Left cardiac atrium (tissue), 4 donors: ENCODE measurements around the gene SELENOI. TPM values are rescaled to one million over a fixed set of nuclear protein-coding genes. Genes with fewer than 3 reads are reported as not detected.

Experiments
- ATAC-seq, 2 donors: fragments of 200-7000 bp; cut with Tn5 transposase; one replicate each; pipeline ENCODE4 v1.9.1; 2020; ENCODE audit warnings: mild to moderate bottlenecking in 2 of 2, moderate library complexity in 2 of 2
- DNase-seq: peaks from one replicate; pipeline ENCODE4 v3.0.0-alpha.2; 2020
- intact Hi-C, 2 donors: fragments of 100-400 bp; cut with DNase I; formaldehyde crosslinking; loops; one replicate each; pipeline versions ENCODE4 v1.14.1 to v1.15.1; 2022 to 2023
- total RNA-seq, 2 donors: library from RNA; stranded (reverse); fragmentation: NEBNext Ultra II Directional; extraction: Animal tissue kit (Norgen Biotek cat#: 25700); gene quantifications; one replicate each; pipeline ENCODE4 v1.2.1, GENCODE V29; 2021
- donor health status: DM: no; HTN: yes; CAD: no.
- donor health status: DM: no; HTN: yes; CAD: no; lungs with severe emphysema.
- donor health status: DM: yes; HTN: yes; CAD: no.
- donor health status: Dilated cardiomyopathy.

SELENOI gene
- total RNA-seq, 2 donors from 2014 or later = 13.5 to 20.4 TPM

DNA sequence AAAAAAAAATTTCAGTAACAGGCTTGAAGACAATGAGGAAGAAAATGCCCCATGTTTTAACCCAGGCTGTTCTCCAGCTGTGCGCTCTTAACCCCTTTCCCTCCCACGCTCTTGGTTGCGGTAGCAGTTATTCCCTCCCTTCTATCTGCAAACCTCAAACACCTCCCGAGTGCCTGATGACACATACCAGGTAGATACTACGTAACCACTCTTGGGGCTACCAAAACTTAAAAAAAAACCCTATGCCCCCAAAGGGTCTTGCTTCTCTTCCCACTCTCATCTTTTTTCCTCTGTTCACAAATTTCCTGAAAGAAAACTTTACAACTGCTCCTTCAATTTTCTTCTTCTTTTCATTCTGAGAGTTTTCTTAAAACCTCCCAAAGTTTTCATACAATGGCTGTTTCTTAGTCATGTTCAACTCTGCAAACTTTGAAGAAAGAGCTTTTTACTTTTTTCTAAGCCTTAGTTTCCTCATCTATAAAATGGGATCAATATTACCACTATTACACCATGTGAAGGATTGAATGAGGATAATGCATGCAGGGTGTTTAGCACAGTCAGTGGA is 50.9 kb downstream of the SELENOI start:
- no peak for DNase-seq
- intact Hi-C loops = no loop called here

DNA sequence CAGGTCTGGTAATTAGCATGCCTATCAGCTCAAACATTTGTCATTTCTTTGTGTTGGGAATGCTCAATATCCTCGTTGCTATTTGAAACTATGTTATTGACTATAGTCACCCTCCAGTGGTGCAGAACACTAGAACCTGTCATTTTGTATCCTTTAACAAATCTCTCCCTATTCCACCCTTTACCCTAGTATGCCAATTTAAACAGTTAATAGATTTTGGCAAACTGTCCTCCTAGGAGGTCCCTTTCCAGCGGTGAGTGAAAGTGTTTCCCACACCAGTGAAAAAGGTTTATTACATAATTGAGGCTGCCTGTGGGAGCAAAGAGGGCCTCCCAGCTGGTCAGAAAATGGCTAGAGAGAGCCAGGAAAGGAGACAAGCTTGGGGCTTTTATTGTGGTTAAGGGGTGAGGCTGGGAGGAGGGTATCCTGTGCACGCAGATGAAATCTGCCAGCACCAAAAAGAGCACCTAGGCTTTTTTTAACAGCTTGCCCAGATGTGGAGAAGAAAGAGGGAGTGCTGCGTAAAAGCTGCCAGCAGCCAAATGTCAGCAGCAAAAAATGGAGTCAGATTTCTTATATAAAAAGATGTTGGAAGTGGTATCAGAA is 53.9 kb downstream of the SELENOI start:
- ATAC-seq = no peak
- no peak for DNase-seq
- intact Hi-C loops = no loop called here

More for the DNA sequence above, 50.9 kb downstream of the SELENOI start:
- no peak for ATAC-seq

DNA sequence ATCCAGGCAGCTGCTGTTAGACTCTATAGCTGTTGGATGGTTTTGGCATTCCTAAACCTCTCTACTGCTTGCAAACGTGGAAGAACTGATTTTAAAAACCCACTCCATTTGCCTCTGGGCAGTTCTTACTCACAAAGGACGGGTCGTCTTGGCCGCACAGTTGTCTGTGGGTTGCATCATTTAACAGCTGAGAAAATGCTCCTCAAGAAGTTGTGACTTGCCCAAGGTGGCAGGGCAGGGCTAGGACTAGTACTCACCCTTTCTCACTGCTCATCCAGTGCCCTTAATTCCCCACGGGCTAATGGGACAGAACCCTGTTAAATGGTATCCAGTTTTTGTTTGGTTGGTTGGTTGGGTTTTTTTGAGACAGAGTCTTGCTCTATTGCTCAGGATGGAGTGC is 54.8 kb downstream of the SELENOI start:
- ATAC-seq (no peak), DNase-seq (no peak)
- intact Hi-C loops = no loop called here

DNA sequence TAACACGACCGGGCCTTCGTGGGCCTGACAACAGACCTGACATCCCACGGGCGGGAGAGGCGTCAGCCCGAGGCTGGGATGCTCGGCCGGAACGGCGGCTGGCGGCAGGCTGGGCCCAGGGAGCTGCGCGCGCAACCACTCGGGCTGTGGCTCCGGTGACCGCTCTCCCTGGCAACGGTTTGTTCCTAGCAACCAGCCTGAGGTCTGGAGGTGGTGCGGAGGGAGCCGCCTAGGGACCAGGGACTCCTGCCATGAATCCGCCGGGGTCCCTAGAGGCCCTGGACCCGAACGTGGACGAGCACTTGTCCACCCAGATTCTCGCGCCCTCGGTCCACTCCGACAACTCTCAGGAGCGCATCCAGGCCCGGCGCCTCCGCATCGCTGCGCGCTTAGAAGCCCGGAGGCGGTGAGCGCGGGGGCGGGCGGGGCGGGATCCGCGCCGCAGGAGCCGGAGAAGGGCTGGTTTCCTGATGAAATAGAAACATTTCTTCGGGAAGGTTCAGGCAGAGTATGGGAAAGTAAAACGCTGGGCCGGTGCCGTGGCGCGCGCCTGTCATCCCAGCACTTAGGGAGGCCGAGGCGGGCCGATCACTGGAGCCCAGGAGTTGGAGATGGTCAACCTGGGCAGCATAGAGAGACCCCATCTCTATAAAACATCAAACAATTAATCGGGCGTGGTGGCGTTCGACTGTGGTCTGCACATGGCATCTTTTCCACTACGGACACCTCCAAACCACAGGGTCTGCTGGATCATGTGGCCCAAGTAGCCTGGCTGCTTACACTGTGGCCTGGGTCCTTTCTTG is 56.0 kb downstream of the SELENOI start, which contains the start of gene DRC1:
TSS of gene DRC1 (plus strand) at position 182 of the 803 bp plus-strand sequence. CDS start at position 252, 70 bp downstream.
- DNase-seq (peak; percentile 61), ATAC-seq (peak; percentile 77 to 83)
- intact Hi-C loops = no loop called here

DNA sequence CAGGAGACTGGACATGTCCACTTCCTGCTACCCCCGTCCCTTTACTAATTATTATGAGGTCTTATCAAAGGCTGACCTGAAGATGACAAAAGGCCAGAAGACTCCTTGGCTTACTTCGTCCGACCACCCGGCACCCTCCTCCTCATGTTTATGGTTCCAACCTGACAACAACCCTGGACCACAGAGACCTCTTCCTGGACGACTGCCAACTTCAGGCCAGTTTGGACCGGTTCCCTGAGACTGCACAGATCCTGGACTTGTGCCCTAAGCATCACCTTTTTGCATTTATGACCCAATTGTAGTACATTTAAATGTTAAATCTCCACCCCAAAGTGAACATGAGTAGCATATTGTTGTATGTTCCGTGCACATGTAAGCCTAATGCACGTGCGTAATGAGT is 61.6 kb downstream of the SELENOI start:
- no peak for DNase-seq
- ATAC-seq = no peak
- intact Hi-C loops = no loop called here

DNA sequence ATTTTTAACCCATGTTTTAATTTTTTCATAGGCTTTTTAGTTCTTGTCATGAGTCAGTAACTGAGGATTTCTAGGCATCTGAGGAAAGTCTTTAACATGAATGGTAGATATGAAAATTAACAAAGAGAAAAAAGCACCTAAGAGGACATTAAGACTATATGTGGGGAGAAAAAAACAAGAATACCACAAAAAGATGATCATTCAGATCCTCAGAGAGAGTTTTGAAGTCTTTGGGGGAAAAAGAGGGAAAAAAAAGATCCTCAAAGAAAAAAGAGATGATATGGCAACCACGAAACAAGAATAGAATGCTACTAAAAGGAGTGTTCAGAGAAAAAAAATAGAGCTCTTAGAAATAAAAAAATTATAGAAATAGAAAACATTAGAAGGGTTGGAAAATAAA is 63.8 kb downstream of the SELENOI start:
- no peak for ATAC-seq
- intact Hi-C loops = no loop called here
- no peak for DNase-seq

DNA sequence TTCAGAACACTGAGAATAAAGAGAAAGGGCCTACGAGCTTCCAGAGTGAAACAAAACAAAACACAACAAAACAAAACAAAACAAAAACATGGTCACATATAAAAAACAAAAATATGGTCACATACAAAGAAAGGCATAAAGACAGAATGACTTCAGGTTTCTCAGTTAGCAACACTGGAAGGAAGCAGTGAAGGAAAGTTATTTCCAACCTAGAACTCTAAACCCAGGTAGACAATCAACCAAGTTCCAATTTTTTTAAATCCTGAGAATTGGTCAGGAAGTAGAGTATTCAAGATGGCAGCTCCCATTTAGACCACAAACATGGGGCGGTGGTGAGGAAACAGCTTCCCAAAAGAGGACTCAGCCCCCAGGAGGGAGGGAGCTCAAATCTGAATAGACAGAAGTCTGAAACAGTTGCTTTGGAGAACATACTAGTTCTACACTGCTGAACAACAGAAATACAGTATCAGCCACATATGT is 64.9 kb downstream of the SELENOI start:
- intact Hi-C loops = no loop called here
- ATAC-seq (no peak), DNase-seq (no peak)

DNA sequence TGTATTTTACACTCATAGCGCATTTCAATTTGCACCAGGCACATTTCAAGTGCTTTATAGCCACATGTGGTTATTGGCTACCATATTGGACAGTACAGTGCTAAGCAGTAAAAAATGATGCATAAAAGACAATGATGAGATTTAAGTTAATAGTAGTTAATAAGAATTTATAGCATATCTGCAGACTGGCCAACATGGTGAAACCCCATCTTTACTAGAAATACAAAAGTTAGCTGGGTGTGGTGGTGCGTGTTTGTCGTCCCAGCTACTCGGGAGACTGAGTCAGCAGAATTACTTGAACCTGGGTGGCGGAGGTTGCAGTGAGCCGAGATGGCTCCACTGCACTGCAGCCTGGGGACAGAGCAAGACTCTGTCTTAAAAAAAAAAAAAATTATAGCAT is 65.5 kb downstream of the SELENOI start:
- ATAC-seq = no peak
- DNase-seq = no peak
- intact Hi-C loops = no loop called here

DNA sequence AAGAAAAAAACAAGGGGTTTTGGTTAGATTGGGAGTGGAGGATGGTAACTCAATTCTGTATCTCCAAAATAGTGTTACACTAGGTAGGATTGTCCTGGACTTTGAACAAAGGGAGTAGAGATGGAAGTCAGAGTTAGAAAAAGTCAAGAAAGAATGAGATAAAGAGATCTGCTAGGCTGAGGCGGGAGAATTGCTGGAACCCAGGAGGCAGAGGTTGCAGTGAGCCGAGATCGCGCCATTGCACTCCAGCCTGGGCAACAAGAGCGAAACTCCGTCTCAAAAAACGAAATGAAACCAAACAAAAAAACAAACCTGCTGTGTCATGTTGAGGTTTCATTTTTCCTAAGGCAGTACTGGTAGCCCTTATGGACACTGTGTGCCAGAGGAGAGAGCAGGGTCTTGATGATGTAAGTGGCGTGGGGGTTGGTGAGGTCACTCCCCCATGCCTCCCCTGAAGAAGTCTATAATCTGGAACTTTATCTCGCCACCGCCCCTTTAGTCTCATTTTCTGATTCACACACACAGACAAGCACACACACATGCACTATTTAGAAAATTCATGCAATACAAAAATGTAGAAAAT is 66.2 kb downstream of the SELENOI start:
- ATAC-seq (no peak), DNase-seq (no peak)
- intact Hi-C loops = no loop called here

DNA sequence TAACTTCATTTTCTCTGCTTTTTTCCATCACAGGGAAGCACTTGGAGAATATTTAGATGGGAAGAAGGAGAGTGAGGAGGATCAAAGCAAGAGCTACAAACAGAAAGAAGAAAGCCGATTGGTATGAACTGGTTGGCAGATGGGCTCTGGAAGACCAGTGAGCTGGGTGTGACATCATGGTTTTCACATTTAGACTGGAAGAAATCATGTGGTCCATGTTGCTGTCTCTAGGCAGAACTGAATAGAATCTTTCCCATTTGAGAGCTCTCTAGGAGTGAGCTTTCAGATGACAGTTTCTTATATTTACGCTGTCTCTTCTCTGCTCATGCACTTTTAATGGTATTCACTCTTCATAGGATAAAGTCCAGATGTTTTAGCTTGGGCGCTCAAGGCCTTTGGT is 68.4 kb downstream of the SELENOI start:
- intact Hi-C loops = no loop called here
- DNase-seq (no peak), ATAC-seq (no peak)

DNA sequence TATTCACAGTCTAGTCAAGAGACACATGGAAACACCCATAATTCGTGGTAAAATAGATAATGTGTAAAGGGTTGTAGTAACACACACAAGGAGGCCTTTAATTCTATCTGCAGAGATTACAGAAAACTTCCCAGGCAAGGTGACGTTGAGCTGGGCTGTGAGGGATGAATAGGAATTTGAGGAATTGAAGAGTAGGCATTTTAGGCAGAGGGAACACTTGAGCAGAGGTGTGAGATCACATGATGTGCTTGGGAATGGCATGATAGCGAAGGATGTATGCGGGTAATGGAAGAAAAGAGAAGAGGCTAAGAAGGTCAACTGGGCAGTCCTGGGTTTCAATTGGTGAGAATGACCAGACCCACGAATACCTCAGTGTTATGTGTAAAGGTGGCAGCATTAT is 76.0 kb downstream of the SELENOI start:
- intact Hi-C loops = no loop called here
- DNase-seq = no peak
- ATAC-seq = no peak

DNA sequence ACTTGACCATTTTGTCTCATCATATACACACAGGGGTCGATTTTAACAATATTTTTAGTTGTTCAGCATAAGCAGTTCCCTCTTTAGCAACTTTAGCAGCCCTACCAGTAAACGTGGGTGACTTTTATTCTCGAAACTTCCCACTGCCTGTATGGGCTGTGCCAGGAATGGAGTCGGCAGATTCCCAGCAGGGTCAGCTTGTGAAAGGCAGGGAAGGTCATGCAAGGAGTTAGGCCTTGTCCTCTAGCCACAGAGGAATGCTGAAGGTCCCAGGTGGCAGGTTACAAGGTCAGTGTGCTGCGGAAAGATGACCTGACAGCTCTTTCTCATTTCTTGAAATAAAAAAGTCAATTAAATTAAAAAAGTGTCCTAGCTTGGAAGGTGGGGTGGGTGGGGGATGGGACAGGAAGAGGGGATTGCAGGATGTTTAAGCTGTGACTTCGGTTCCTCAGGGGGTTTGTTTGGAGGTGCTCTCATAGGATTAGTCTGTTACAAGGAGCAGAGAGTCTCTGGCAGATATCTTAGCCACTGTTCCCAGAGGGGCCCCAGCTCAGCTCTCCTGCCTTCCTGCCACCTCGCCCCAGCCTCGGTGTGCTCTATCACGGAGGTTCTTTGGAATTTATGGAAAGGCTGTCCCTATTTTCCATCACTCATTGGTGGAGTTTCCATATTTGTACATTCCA is 77.1 kb downstream of the SELENOI start:
- no peak for ATAC-seq
- no peak for DNase-seq
- intact Hi-C loops = no loop called here

DNA sequence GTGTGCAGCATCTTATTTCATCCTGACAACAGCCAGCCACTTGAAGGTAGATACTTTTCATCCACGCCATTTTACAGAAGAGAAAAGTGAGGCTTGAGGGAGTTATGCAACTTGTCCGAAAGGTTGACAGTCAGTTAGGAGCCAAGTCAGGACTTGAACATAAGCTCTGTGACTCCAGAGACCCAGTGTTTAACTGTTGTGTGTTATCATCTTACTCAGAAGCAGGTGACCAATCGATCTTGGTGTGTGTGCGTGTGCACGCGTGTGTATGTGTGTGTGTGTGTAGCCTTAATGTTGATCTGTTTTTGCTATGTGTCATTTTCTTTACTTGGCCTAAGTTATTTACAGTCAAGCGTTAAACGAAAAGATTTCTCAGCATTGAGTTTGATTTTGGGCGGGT is 77.8 kb downstream of the SELENOI start:
- intact Hi-C loops = no loop called here
- DNase-seq (no peak), ATAC-seq (no peak)

DNA sequence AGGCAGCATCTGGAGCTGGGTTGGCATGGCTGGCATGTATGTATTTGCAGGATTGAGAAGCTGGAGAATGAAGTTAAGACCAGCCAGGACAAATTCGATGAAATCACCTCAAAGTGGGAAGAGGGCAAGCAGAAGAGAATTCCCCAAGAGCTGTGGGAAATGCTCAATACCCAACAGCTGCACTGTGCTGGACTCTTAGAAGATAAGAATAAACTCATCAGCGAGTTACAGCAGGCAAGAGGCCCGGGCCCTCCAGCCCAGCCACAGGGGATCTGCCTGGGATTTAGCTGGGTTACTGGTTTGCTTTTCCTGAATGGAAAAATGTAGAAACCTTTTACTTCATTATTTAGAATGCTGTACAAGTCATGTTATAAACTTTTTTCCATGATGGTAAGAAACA is 78.3 kb downstream of the SELENOI start:
- intact Hi-C loops = no loop called here
- ATAC-seq (no peak), DNase-seq (no peak)

DNA sequence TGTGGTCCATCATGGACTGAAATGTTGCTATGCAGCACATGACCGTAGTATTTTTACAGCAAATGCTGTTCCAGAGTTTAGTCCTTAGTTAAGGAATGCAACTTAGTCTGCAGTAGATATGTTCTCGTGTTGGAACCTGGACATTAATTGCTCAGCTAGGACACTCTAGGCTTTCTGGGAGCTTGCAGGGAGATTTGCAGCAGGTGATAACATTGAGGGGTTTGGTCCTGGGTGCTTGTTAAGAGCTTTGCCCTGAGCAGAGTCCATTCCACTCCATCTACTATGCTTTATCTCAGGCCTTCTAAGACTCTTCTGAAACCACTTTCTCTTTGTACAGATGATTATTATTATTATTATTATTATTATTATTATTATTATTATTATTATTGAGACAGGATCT is 82.9 kb downstream of the SELENOI start:
- ATAC-seq = no peak
- intact Hi-C loops = no loop called here
- DNase-seq = no peak

DNA sequence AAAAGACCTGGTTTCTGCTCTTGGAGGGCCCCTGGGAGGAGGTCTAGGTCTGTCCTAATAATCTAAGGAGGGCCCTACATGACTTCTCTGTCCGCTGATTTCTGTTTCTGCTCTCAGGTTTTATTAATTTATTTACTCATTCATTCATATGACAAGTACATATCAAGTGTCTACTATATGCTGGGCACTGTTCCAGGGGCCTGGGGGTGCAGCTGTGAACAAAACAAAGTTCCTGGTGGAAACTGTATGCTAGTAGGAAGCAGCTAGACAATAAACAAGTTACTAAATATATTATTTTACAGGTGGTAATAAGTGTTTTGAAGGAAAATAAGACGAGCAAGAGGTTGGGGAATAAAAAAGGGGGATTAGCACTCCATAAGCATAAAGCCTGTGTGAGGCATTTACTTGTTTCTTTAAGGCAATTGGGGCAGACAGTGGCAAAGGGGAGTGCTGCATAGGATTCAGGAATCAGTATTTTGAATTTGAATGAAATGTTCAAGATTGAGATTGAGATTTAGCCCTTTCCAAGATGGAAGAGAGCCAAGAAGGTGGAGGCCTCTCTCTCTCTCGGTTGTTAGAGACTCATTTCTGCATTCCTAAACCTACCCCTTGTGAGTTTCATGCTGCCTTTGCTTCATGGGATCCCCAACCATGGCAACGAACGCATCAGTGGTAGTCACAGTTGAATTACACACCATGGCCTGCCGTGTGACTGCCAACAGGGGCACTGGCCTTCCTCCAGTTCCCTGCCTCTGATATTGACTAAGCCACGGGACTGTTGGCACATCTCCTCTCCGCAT is 84.0 kb downstream of the SELENOI start:
- intact Hi-C loops = no loop called here

DNA sequence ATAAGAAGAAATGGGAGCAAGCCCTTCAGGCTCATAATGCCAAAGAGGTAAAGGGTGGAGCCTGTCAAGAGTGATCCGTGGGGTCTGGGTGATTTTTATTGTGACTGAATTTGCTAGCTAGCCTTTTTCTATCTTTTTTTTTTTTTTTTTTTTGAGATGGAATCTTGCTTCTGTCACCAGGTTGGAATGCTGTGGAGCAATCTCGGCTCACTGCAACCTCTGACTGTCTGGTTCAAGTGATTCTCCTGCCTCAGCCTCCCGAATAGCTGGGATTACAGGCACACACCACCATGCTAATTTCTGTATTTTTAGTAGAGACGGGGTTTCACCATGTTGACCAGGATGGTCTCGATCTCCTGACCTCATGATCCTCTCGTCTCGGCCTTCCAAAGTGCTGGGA is 84.9 kb downstream of the SELENOI start:
- ATAC-seq (no peak), DNase-seq (no peak)
- intact Hi-C loops = no loop called here

More for the DNA sequence above, 84.0 kb downstream of the SELENOI start:
- no peak for DNase-seq
- ATAC-seq = no peak

DNA sequence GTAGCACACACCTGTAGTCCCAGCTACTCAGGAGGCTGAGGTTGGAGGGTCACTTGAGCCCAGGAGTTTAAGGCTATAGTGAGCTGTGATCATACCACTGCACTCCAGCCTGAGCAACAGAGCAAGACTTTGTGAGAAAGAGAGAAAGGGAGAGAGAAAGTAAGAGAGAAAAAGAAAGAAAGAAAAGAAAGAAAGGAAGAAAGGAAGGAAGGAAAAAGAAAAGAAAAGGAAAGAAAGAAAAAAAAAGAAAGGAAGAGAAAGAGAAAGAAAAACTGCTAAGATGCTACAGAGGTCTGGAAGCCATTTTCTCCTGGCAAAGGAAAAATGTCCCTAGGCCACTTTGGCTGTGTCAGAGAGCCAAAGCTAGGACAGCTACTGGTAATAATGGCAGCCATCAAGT is 86.4 kb downstream of the SELENOI start:
- no peak for DNase-seq
- intact Hi-C loops = no loop called here
- no peak for ATAC-seq

DNA sequence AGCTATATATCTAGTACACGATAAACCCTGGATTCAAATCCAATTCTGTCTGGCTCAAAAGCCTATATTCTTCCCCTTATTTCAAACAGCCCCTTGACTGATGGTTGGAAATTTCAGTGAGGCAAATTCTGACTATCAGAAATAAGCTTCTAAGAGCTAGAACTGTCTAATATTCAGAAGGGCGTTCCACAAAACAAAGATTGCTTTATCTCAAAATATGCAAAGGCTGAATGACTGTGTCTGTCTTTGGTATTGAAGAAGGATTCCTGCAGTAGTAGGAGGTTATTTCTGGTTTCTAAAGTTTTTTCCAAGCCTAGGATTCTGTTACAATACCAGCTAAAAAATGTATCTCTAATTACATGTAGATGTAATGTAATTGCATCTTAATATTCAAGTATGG is 86.9 kb downstream of the SELENOI start:
- intact Hi-C loops = no loop called here
- no peak for ATAC-seq
- DNase-seq = no peak
